HT1080 (cell line): ENCODE results near the gene PIK3R4. TPM values are rescaled to one million over a fixed set of nuclear protein-coding genes. Genes with fewer than 3 reads are reported as not detected.

Source experiments
- DNase-seq: peaks from one replicate; pipeline ENCODE4 v3.0.0-alpha.2; 2015; ENCODE audit warnings: low read depth
- total RNA-seq: library from RNA; depleted of rRNA; stranded (reverse); fragments of >200 nt; shearing (Covaris generic); gene quantifications from 2 replicates; pipeline ENCODE4 v1.2.3, GENCODE V29; 2014

PIK3R4 gene
- total RNA-seq, 1 experiment from 2014 or later = 65.0 TPM

- no peak for DNase-seq
Observed at GRCh38 chr3:130741946-130742610, 4.6 kb downstream of the PIK3R4 start.

DNA sequence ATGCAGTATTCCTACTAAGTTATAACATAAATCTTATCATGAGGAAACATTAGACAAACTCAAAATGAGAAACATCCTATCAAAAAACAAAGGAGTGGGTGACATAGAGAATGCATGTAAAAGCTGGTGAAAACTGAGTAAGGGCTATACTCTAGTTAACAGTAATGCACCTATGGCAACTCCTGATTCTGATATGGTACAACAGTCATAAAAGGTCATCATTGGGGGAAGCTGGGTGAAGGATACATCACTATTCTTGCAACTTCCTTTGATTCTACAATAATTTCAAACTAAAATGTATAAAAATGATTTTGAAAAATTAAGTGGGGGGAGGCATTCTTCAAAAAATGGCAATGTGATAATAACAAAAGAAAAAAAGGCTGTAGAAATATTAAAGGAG is 6.8 kb downstream of the PIK3R4 start:
- DNase-seq = no peak

DNA sequence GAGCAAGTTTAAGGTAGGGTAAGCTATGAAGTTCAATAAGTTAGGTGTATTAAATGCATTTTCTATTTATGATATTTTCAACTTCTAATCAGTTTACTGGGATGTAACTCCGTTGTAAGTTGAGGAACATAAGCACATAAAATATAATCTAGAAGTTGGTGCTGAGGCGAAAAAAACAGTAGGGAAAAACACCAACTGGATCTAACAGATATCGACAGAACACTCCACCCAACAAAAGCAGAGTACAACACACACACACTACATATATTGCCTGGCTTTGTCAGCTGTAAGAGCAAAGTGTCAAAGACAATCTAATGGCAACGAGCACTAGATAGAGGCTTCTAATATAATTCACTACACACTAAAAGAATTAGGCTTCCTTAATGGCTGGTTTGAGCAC is 8.4 kb downstream of the PIK3R4 start:
- no peak for DNase-seq

- no peak for DNase-seq
Observed at GRCh38 chr3:130737622-130738021, 9.0 kb downstream of the PIK3R4 start.

DNA sequence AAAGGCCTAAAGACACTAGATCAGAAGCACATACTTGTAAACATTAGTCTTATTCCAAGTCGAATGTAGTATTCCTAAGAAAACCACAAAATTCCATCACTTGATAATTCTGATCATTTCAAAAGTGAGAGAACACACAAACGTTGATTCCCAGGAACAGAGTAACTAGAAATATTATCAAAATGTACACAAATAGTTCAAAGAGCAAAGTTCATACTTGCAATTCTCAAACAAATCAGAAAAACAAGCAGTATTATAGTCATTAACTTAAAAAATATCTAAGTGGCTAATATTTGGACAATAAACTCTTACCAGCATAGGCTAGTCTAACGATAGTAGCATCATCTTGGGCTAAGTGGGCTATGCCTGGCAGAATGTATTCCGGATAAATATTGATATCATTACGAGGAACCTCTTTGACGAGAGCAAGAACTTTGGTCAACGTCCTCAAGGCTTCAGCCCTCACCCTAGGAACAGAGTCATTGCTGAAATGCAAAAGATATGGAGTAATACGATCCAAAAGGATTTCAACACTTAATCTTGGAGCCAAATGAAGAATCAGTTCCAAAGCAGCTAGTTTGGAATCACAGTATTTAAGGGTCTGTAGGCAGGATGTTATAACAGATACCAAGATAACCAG is 13.3 kb downstream of the PIK3R4 start:
- DNase-seq = no peak

DNA sequence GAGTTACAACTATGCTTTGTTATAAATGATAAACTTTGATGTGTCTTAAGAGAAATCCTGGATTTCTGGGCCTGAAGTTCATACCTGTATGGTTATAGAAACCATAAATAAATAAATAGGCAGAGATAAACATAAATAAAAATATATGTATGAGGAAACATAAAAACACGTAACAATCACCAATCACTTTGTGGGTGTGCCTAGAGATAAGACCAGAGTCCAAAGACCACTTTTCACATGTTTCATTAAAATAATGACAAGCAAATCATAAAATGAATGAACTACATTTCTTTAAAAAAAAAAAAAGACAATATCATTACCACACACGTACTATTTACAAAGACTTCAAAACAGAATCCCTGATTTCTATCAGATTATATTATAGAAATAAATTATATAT is 14.1 kb downstream of the PIK3R4 start:
- no peak for DNase-seq

DNA sequence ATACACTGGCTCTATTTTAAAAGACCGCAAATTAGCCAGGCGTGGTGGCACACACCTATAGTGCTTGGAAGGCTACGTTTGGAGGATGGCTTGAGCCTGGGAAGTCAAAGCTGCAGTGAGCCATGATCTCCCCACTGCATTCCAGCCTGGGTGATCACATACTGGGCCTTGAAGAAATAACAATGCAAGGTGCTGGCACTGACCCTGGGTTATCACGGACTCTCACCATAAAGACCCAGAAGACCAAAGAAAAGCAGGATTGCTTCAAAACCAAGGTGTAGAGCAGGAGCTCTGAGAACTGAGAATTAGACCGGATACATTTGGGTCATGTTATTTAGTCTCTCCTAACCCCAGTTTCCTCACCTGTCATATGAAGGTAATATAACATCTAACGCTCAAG is 14.8 kb downstream of the PIK3R4 start:
- DNase-seq = no peak

- DNase-seq = no peak
Observed at GRCh38 chr3:130729154-130729553, 17.5 kb downstream of the PIK3R4 start.

- DNase-seq = no peak
Observed at GRCh38 chr3:130728037-130728436, 18.6 kb downstream of the PIK3R4 start.

GRCh38 chr3:130725746-130726145 is 20.9 kb downstream of the PIK3R4 start:
- no peak for DNase-seq

DNA sequence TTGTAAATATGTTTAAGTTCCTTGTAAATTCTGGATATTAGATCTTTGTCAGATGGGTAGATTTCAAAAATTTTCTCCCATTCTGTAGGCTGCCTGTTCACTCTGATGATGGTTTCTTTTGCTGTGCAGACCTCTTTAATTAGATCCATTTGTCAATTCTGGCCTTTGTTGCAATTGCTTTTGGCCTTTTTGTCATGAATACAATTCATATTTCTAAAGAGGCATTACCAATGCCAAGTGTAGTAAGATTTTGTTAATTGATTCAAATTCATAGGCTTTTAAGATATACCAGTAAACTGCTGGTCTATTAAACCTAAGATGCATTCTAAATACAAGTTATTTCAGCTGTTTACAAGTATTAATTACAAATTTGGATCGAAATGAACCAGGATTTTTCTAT is 31.0 kb downstream of the PIK3R4 start:
- DNase-seq = no peak

DNA sequence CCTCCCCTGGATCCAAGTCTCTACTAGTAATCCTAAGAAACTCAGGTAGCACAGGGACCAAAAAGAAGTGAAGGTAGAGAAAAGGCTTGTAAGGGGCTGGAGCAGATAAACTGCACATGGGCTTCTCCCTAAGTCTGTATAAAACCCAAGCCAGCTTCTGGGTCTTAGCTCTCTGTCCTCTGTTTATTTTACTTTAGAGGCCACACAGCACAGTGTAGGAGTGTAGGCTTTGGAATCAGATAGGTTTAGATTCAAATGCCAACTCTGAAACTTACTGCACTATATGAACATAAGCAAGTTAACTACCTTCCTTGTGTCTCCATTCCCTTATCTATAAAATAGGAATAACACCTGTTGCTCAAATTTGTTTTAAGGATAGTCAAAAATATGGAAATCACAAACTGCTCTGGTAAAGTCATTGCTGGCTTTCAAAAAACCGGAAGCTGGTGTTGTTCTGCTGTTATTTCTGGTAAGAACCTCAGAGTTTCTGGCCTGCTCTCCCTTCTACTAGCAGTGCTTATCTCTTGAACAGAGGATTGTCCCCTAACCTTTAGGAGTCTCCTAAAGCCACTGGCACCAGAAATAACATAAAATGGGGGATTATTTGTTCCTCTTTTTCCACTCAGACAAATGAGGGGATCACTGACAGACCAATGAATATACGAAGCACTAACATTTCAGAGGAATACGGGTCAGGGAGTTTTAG is 33.8 kb downstream of the PIK3R4 start:
- DNase-seq = no peak

DNA sequence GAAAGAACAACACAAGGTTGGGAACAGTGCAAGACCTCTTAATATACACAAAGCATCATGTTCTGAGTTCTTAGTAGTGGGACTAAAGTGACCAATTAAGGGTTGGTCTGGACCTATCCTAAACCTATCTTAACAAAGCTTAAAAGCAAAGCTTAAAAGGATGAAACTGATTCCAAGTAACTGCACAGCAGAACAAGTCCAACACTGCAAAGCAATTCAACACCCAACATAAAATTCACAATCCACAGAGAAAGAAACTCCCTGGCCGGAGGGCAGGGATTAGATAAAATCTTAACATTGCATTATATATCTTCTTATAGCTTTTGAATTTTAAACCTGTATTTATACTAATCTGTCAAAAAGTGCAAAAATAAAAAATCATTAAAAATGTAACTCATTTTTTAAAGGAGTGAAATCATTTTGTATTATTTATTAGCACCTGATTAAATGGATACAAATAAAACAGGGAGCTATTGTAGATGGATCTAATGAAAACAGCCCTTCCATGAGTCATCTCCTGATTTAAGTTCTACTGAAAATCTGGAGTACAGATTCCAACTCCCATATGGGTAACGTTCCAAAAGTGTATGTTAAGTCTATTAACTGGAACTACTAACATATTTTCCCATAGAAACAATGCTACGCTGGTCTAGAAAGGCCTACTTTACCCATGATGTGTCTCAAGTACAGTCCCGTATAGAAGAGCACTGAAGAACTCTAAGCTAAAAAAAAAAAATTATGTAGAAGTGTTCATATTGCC is 34.9 kb downstream of the PIK3R4 start:
- no peak for DNase-seq

- DNase-seq = no peak
Observed at GRCh38 chr3:130709671-130710070, 37.0 kb downstream of the PIK3R4 start.

GRCh38 chr3:130707902-130708601 is 38.6 kb downstream of the PIK3R4 start:
- DNase-seq = no peak

DNA sequence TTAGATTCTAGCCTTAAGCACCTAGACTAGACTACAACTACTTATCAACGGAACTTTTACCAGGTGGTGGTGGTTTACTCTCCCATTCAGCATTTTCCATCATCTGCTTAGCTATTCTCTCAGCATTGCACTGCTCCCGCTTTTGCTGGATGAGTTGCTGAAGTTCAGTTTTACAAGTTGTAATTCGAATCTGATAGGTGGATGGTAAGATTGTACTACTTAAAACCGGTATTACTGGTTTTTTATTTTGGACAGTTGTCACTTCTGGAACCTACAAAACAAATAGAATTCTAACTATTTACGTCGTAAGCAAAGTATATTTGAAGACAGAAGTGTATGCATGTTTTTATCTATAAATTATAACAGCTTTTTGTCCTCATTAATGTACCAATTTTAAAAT is 41.1 kb downstream of the PIK3R4 start:
- no peak for DNase-seq

DNA sequence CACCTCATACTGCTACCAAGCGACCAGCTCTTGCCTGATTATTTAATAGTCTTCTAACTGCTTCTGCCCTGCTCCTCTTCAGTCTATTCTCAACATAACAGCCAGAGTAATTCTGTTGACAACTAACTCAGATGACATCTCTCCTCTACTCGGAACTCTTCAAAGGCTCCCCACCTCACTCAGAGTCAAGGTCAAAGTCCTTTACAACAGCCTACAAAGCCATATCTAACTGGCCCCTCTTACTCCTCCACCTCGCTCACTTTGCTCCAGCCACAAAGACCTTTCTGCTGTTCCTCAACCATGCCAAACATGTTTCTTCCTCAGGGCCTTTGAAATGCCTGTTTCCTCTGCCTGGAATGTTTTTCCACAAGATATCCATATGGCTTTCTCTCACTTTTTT is 43.6 kb downstream of the PIK3R4 start:
- DNase-seq = no peak

DNA sequence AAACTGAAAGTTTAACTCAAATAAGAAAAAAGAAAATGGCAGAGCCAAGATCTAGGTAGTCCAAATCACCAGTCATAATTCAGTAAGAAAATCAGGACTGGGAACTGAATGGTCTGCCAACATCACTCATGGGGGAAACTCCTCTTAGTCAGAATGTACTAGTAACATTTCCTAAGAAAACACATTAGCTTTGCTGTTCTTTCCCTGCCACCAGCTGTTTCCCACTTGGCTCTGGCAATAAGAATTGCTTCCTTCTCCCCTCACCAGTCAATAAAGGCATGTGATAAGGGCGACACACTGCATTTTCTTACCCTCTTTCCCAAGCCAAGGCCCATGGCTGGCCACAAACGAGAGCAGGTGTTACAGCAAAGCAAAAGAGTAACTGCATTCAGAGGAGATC is 46.1 kb downstream of the PIK3R4 start:
- DNase-seq = no peak

DNA sequence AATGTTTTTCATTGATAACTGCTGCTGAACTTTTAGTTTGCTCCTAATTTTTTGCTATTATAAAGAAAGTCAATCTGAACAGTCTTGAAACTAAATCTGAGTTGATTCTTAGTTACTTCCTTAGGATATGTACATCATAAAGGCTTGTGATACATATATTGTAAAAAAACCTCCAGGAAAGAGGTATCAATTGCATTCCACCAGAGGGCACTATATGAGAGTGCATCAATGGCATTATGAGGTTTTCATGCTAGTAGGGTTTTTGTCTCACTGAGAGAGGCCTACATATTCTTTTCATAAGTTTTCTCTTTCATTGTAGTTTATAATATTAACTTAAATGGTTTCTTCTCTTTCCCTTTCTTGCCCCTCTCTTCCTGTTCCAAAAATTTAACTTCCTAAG is 46.9 kb downstream of the PIK3R4 start:
- DNase-seq = peak; percentile 44

DNA sequence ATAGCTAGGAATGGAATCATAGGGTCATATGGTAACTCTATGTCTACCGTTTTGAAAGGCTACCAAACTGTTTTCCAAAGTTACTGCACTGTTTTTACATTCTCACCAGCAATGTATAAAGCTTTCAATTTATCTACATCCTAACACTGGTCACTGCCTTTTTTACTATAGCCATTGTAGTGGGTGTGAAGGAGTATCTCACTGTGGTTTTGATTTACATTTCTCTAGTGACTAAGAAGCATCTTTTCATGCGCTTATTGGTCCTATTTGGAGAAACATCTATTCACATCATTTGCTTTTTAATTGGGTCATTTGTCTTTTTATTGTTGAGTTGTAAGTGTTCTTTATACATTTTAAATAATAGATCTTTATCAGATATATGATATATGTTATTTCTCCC is 53.3 kb downstream of the PIK3R4 start:
- no peak for DNase-seq

DNA sequence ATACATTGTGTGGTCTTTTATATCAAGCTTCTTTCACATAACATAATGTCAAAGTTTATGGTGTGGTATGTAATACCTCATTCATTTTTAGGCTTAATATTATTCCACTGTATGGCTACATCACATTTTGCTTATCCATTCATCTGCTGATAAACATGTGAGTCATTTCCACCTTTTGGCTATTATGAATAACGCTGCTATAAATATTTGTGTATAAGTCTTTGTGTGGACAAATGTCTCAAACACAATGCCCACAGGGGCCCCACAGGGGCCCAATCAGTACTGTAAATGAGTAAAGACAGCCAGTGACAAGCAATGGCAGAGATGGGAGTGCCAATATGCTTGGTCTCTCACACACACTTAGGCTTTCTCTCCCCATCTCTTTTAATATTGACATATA is 54.2 kb downstream of the PIK3R4 start:
- DNase-seq = no peak
